GM18519 (cell line): ENCODE results near the gene CD180.
"Not testable (repeated sequence)": the region's sequence is repeated elsewhere in the genome, so short reads cannot be mapped to it uniquely, and the experiment has no call there.

Experiments
- ATAC-seq: cut with Tn5 transposase; IDR thresholded peaks from one replicate; pipeline ENCODE4 v1.9.1; 2021; ENCODE audit warnings: mild to moderate bottlenecking, moderate library complexity; ENCODE audit not compliant: unreplicated experiment, low FRiP score

Gene CD180

DNA sequence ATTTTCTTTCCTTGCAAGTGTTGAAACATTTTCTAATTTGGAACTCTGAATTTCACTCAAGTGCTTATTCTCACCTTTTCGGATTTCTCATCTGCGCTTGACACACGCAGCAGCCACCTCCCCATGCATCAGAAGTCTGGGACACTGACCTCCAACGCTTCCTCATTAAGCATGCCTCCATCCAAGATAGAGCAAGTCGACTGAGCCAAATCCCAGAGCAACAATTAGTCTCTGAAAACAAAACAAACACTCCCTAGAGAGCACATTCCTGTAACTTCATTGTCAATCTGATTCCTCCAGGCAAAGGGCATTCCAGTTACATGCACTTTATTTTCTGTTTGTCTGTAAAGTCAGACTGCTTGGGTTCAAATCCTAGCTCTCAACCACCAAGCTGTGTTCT lies 5.7 kb downstream of the CD180 start:
- ATAC-seq, result no peak

DNA sequence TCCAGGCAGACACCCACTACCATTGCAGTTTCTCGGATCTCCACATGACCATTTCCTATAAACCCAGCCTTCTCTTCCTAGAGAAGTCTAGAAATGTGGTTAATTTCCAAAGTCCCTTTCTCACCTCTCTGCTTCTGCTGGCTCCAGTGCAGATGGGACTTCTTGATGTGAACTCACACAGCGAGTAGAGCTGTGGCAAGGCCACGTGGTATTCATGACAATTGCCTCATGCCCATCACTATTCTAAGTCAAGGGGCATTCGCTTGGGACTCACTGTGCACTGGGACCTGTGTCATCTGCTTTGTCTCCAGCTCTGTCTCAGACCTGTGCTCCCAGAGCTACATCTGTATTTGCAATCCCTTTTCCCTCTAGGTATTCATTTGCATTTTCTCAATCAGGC lies 6.2 kb downstream of the CD180 start:
- no peak for ATAC-seq

GRCh38 chr5:67189931-67190330 lies 6.7 kb downstream of the CD180 start:
- no peak for ATAC-seq

- ATAC-seq, result no peak
Measured at GRCh38 chr5:67189079-67189354, 7.6 kb downstream of the CD180 start.

GRCh38 chr5:67188274-67189078 lies 8.1 kb downstream of the CD180 start:
- no peak for ATAC-seq

DNA sequence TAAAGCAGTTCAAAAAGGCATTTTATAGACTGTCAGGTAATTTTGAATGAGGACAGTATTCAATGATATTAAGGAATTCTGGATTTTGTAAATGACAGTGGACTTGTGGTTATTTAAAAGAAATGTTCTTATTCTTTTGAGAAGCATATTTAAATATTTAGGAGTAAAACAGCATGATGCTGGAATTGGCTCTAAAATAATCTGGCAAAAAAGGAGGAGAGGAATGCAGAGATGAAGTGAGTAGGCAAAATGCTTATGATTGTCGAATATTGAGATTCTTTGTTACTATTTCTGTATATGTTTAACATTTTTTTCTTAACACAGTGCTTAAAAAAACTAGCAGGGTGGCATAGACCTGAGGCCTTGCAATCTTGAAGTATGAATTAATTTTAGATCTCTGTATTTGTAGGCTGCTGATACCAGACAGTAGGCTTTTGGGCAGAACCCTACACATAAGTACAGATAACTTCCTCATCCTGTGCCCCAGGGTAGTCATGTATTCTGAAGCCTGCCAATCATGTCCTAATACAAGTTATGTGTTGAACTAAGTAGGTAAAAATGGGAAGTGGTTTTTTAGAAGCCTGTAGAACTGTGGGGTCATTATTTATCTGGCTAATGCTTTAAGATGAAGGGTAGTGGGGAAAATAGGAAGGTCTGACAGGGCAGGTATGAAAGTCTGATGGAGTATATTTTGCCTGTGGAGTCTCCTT lies 9.4 kb downstream of the CD180 start:
- ATAC-seq, result no peak

- no peak for ATAC-seq
Measured at GRCh38 chr5:67183859-67184258, 12.7 kb downstream of the CD180 start.

- no peak for ATAC-seq
Measured at GRCh38 chr5:67182301-67182790, 14.3 kb downstream of the CD180 start.

DNA sequence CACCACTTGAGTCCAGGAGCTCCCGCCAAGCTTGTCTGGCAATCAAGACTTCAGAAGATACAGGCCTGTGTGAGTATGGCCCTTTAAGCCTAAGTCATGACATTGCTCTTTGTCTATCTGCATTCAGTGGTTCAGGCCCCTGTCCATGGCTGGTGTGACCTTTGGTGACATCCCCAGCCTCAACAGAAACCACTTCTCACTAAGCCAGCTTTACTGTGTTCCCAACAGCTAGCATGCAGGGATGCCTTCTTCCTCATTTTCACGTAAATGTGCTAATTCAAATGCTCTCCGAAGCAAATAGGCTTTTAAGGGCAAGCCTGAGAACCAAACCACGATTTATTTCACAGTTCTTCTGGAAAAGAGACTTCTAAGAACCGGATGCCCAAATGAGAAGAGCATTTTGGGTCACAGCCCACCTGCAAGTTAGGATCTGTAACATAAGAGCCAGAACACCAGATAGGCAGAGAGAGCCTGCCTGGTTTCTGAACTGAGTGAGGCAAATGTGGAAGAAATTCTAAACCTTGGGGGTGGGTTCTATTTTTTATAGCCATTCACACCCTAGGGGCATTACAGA lies 14.9 kb downstream of the CD180 start:
- ATAC-seq, result no peak

GRCh38 chr5:67179697-67180361 lies 16.8 kb downstream of the CD180 start:
- no peak for ATAC-seq

GRCh38 chr5:67178966-67179365 lies 17.6 kb downstream of the CD180 start:
- no peak for ATAC-seq

GRCh38 chr5:67178085-67178484 lies 18.5 kb downstream of the CD180 start:
- no peak for ATAC-seq

DNA sequence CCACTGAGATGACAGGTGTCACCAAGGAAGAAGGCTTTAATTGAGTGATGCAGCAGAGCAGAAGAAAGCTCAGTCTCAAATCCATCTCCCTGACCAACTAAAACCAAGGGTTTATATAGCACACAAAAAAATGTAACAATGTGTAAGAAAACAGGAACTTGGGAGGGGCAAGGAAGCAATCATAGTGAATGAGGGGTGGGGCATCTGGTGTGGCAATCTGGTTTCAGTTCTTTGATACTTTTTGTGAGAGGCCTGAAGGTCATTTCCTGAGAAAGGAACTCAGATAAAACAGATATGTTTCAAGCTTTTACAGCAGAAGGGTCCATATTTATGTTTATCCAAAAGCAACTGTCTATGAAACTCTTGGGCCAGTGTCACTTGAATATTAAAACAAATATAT lies 19.7 kb downstream of the CD180 start:
- ATAC-seq, result no peak

DNA sequence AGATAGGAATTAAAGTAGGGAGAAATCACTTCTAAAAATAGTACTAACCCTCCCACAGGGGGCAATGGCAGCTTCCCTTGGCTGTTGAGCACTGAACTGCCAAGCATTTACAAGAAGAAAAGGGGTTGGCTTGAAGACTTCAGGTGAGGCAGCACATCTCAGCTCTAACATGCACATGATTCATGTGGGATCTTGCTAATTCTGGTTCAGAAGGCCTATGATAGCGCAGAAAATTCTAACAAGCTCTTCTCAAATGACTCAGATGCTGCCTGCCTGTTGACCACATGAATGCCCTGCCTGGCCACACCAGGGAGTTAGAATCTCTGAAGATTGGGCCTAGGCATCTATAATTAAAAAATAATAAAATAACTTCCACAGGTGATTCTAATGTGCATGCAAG lies 22.6 kb downstream of the CD180 start:
- ATAC-seq, result no peak

DNA sequence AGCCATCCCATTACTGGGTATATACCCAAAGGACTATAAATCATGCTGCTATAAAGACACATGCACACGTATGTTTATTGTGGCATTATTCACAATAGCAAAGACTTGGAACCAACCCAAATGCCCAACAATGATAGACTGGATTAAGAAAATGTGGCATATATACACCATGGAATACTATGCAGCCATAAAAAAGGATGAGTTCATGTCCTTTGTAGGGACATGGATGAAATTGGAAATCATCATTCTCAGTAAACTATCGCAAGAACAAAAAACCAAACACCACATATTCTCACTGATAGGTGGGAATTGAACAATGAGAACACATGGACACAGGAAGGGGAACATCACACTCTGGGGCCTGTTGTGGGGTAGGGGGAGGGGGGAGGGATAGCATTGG lies 23.2 kb downstream of the CD180 start:
- not testable (repeated sequence) for ATAC-seq

GRCh38 chr5:67170767-67171166 lies 25.8 kb downstream of the CD180 start:
- ATAC-seq, result no peak

GRCh38 chr5:67168069-67168468 lies 28.5 kb downstream of the CD180 start:
- no peak for ATAC-seq

- peak; percentile 22 for ATAC-seq
Measured at GRCh38 chr5:67166460-67167285, 29.9 kb downstream of the CD180 start.

DNA sequence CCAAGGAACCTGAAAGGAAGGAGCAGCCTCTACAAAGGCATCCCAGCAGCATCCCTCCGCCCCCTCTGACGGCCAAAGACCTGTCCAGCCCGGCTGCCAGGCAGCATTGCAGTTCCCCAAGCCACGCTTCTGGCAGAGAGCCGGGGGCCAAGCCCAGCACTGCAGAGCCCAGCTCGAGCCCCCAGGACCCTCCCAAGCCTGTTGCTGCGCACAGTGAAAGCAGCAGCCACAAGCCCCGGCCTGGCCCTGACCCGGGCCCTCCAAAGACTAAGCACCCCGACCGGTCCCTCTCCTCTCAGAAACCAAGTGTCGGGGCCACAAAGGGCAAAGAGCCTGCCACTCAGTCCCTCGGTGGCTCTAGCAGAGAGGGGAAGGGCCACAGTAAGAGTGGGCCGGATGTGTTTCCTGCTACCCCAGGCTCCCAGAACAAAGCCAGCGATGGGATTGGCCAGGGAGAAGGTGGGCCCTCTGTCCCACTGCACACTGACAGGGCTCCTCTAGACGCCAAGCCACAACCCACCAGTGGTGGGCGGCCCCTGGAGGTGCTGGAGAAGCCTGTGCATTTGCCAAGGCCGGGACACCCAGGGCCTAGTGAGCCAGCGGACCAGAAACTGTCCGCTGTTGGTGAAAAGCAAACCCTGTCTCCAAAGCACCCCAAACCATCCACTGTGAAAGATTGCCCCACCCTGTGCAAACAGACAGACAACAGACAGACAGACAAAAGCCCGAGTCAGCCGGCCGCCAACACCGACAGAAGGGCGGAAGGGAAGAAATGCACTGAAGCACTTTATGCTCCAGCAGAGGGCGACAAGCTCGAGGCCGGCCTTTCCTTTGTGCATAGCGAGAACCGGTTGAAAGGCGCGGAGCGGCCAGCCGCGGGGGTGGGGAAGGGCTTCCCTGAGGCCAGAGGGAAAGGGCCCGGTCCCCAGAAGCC lies 30.8 kb downstream of the CD180 start:
- ATAC-seq, result peak; percentile 61
